Measurements from ENCODE around the gene TYW1B.
"Not testable (repeated sequence)": the region's sequence is repeated elsewhere in the genome, so short reads cannot be mapped to it uniquely, and the experiment has no call there.

DNA sequence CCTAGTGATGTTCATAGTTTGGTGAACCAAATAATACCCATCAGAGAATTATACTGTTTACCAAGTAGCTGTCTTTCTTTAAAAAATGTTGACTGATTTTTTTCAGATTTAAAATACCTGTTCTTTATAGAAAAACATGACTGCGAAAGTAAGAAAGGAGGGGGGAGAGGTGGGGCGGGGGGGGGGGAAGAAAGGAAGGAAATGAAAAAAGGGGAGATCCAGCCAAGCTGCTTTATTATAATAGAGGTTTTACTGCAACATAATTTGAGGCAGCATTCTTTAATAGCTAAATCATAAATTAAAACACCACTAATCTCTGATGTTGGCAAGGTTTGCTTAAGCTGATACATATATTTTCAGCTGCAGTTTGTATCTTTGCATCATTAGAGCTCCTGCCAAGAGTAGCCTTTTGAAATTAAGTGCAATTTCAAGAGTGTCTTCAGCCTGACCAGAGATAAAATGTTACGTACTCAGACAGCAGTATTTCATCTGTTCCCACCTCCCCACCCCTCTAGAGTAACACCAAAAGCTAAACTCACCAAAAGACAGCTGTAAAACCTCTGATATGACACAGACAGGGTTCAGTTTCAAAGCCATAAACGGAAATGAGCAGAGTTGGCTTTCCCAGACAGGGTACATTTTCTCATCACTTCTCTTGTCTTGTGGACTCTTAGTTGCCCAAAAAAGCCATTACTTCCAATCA lies 202.1 kb downstream of the TYW1B start:
- TF ChIP-seq, protein P1, sequence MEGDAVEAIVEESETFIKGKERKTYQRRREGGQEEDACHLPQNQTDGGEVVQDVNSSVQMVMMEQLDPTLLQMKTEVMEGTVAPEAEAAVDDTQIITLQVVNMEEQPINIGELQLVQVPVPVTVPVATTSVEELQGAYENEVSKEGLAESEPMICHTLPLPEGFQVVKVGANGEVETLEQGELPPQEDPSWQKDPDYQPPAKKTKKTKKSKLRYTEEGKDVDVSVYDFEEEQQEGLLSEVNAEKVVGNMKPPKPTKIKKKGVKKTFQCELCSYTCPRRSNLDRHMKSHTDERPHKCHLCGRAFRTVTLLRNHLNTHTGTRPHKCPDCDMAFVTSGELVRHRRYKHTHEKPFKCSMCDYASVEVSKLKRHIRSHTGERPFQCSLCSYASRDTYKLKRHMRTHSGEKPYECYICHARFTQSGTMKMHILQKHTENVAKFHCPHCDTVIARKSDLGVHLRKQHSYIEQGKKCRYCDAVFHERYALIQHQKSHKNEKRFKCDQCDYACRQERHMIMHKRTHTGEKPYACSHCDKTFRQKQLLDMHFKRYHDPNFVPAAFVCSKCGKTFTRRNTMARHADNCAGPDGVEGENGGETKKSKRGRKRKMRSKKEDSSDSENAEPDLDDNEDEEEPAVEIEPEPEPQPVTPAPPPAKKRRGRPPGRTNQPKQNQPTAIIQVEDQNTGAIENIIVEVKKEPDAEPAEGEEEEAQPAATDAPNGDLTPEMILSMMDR (conservative IDR thresholded peaks at IDR 0.05 in 1 of 2, IDR thresholded peaks at IDR 0.05 in 1 of 2; ENCODE audit: low read depth in 1 of 2, low read length in 2 of 2), result not testable (repeated sequence)
- TF ChIP-seq EZH2 (IDR thresholded peaks at IDR 0.05; ENCODE audit: low read length, missing control alignments), result not testable (repeated sequence)

All from fibroblast of lung (primary cell).